ENCODE data around the gene KRT86. TPM values are rescaled to one million over a fixed set of nuclear protein-coding genes. Genes with fewer than 3 reads are reported as not detected.

The KRT86 gene
- under 1 TPM in 2 of 7 donors, not detected in 5; 0.17 to 0.26 TPM for total RNA-seq
- under 1 TPM in 2 of 3 donors, not detected in 1; 0.08 to 0.09 TPM for polyA plus RNA-seq
- long read RNA-seq, donor 1, result 0 reads
- long read RNA-seq, donor 2, result 0 reads

GRCh38 chr12:52274521-52275120 is at the start of gene KRT86:
Gene KRT86, plus strand, starts transcription at chr12:52274645. Its CDS starts 27,272 bp downstream, at chr12:52301917.
- Histone ChIP-seq H3K9me3 (no peaks in the 10 kb centered on the region), H3K4me1 (peaks cover 0 to 13% (median 9%) of the 10 kb centered on the region in 6 donors), H3K4me3 (no peak within 1 kb of the TSS), H3K27ac (no peak within 1 kb of the TSS), H3K27me3 (replicated peaks in 1 of 7) (peaks cover 0 to 62% (median 4%) of the 10 kb centered on the region in 7 donors), H3K36me3 (no peaks in the 10 kb centered on the region)
- DNase-seq, result peak; percentile 25
- TF ChIP-seq POLR2AphosphoS5 (IDR thresholded peaks at IDR 0.05), result no peak
- no peak for TF ChIP-seq POLR2A (IDR thresholded peaks at IDR 0.05)
- TF ChIP-seq CTCF (IDR thresholded peaks at IDR 0.05 in 8 of 11, conservative IDR thresholded peaks at IDR 0.05 in 3 of 11), result no peak
- 68 to 82% (median 77%) methylated on average over 3 of the region's 3 CpGs for WGBS, 5 donors
- intact Hi-C loops (cut with DNase I; ENCODE audit: low total_unique reads), result no loop called here

- peaks cover 0 to 6% (median 0%) of the 10 kb centered on the region in 6 donors for H3K4me1 ChIP-seq
- TF ChIP-seq POLR2AphosphoS5 (IDR thresholded peaks at IDR 0.05), result no peak
- no peak for TF ChIP-seq POLR2A (IDR thresholded peaks at IDR 0.05)
- no peak for TF ChIP-seq CTCF (IDR thresholded peaks at IDR 0.05 in 8 of 11, conservative IDR thresholded peaks at IDR 0.05 in 3 of 11)
- peaks cover 0 to 67% (median 9%) of the 10 kb centered on the region in 7 donors for H3K27me3 ChIP-seq (replicated peaks in 1 of 7)
- H3K4me3 ChIP-seq, result no peak overlapping the region
- DNase-seq, result peak; percentile 14
- no peaks in the 10 kb centered on the region for H3K36me3 ChIP-seq
- intact Hi-C loops (cut with DNase I; ENCODE audit: low total_unique reads), result no loop called here
- WGBS, 5 donors, result 81 to 91% (median 88%) methylated on average over 4 of the region's 4 CpGs
- no peak overlapping the region for H3K27ac ChIP-seq
- no peaks in the 10 kb centered on the region for H3K9me3 ChIP-seq
Observed at GRCh38 chr12:52225752-52226151, 48.7 kb upstream of the KRT86 start.

GRCh38 chr12:52226446-52226845 is 48.0 kb upstream of the KRT86 start:
- DNase-seq, result no peak
- H3K27ac ChIP-seq, result peak overlapping the region in 1 of 8 donors; percentile 11
- no peak overlapping the region for H3K4me3 ChIP-seq
- H3K27me3 ChIP-seq (replicated peaks in 1 of 7), result peaks cover 0 to 69% (median 9%) of the 10 kb centered on the region in 7 donors
- 41 to 72% (median 61%) methylated on average over 4 of the region's 4 CpGs for WGBS, 5 donors
- no peaks in the 10 kb centered on the region for H3K9me3 ChIP-seq
- intact Hi-C loops (cut with DNase I; ENCODE audit: low total_unique reads), result no loop called here
- H3K36me3 ChIP-seq, result no peaks in the 10 kb centered on the region
- H3K4me1 ChIP-seq, result peaks cover 0 to 6% (median 0%) of the 10 kb centered on the region in 6 donors
- TF ChIP-seq POLR2A (IDR thresholded peaks at IDR 0.05) (no peak), CTCF (IDR thresholded peaks at IDR 0.05 in 8 of 11, conservative IDR thresholded peaks at IDR 0.05 in 3 of 11) (no peak), POLR2AphosphoS5 (IDR thresholded peaks at IDR 0.05) (no peak)

- WGBS, 5 donors, result 46 to 77% (median 54%) methylated on average over 5 of the region's 5 CpGs
- TF ChIP-seq POLR2A (IDR thresholded peaks at IDR 0.05) (no peak), CTCF (IDR thresholded peaks at IDR 0.05 in 8 of 11, conservative IDR thresholded peaks at IDR 0.05 in 3 of 11) (no peak), POLR2AphosphoS5 (IDR thresholded peaks at IDR 0.05) (no peak)
- no peak overlapping the region for H3K4me3 ChIP-seq
- peaks cover 0 to 18% (median 8%) of the 10 kb centered on the region in 6 donors for H3K4me1 ChIP-seq
- peaks cover 0 to 69% (median 18%) of the 10 kb centered on the region in 7 donors for H3K27me3 ChIP-seq (replicated peaks in 1 of 7)
- intact Hi-C loops (cut with DNase I; ENCODE audit: low total_unique reads), result no loop called here
- DNase-seq, result no peak
- H3K36me3 ChIP-seq, result no peaks in the 10 kb centered on the region
- no peak overlapping the region for H3K27ac ChIP-seq
- H3K9me3 ChIP-seq, result no peaks in the 10 kb centered on the region
Observed at GRCh38 chr12:52227606-52228166, 46.8 kb upstream of the KRT86 start.

Measured in spleen (tissue), 13 donors.